Activated T-cell treated with anti-CD3 and anti-CD28 coated beads for 24 hours (primary cell): ENCODE data around the gene SULT2B1.
"Not testable (repeated sequence)": the region's sequence is repeated elsewhere in the genome, so short reads cannot be mapped to it uniquely, and the experiment has no call there.

ENCODE experiments used
- DNase-seq: peaks from one replicate; pipeline ENCODE4 v3.0.0-alpha.2; 2020; ENCODE audit warnings: low read depth

The SULT2B1 gene

DNA sequence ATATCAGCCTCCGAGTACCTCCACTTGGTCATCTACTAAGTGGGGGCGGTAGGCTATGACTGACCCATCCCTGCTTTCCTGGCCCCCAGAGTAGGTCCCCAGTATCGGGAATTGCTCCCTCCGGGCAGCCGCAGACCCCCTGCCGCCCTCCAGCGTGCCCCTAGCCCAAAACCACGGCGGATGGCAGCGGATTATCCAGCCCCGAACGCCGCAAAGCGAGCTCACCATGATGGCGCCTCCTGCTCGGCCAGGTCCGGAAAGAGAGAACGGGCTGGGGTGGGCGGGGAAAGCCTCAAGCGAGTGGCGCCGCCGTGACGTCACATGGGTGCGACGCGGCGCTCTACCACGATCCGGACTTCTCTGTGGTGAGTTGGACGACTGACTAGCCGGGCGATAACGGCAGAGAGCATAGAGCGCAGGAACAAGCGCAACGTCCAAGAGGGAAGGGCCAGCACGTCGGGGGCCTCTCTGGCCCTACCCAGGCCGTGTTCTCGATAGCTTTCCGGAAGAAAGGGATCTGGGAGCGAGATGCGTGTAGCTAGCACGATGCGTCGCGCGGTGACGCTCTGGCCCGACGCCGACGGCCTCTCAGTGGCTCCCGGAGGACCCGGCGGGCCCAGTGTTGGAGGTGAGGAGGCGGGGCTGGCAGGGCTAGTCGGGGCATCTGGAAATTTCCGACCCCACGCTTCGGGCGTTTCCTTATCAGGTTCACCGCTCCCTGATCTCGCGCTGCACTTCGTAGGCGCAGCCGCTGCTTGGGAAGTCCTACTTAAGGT, 67.1 kb downstream of the SULT2B1 start, which contains the start of the genes RPL18 and SPHK2:
TSS of gene RPL18 (minus strand) at position 263 of the 776 bp plus-strand sequence. CDS start at position 228, 35 bp downstream.
TSS of gene SPHK2 (plus strand) at position 591 of the 776 bp plus-strand sequence. CDS start 1,009 bp downstream, outside the sequence.
- peak; percentile 94 for DNase-seq

DNA sequence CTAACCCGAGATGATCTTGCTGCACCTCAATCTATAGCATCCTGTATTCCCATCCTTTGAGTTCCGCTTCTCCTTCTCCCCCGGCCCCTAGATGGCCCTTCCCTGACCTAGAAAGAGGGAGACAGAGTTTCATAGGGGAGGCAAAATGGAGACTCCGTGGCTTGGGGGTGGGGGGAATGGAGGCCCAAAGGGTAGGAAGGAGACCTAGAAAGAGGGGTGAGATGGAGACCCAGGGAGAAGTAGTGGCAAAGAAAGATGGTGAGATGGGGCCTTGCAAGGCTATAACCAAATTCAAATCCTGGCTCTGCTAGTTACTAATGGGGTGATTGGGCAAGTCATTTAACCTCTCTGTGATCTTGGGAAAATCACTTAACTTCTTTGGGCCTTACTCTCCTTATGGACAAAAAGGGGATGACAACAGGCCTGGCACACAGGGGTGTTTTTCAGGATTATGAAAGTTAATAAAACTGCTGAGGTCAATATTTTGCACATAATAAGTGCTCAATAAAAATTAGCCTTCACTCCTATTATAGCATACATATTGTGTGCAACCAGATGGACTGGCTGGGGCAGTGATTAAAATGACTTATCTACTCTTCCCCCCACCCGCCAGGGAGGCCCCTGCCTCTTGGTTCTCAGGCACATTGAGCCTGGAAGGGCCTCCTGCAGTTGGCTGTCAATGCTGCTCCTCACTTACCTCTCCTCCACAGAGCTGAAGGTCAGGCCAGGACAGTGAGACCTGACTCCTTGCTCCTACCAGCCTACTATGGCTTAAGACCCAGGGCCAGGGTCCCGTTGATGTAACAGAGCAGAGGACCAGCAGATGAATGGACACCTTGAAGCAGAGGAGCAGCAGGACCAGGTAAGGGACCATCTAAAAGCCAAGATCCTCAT, 68.0 kb downstream of the SULT2B1 start:
- no peak for DNase-seq

DNA sequence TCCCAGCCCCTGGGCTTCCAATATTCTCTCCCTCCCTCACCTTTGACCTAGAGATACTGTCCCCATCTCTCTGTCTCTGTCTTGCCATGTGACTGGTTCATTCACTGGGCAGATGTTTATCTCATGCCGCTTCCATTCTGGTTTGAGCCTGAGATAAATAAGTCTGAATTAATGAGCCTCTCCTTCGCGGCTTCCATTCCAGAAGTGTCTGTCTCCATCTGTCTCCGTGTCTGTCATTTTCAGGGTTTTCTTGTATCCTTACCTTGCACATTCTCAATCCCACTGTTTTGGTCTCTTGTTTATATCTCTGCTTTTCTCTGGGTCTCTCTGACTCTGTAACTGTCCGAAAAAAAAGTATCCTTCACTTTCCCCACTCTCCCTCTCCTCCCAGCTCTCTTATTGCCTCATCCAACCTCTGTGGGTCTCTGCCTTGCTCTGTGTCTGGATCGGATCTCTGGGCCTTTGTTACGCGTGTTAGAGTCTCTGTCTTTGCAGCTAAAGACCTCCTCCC, 71.6 kb downstream of the SULT2B1 start:
- DNase-seq, result no peak

DNA sequence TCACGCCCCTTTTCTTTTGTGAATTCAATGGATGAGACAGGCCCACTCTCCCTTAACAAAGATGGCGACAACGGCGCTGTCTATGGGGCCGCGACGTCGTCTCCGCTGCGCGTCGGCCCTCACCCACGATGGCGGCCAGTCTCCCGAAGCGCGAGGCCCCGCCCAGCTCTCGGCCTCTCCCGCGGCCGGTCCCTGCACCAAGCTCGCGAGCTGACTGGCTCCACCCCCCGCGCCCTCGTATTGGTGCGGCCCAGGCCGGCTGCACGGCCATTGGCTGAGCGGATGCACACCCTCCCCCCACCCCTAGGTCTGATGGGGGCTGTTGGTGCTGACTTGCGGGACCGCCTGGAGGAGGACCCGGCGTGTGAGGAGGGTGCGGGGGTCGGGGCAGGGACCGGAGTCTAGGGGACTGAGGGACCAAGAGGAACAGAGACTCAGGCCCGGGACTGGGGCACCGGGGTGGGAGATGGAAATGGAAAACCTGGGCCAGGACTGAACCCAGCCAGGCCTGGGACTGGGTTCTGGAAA, 72.2 kb downstream of the SULT2B1 start:
- peak; percentile 96 for DNase-seq

DNA sequence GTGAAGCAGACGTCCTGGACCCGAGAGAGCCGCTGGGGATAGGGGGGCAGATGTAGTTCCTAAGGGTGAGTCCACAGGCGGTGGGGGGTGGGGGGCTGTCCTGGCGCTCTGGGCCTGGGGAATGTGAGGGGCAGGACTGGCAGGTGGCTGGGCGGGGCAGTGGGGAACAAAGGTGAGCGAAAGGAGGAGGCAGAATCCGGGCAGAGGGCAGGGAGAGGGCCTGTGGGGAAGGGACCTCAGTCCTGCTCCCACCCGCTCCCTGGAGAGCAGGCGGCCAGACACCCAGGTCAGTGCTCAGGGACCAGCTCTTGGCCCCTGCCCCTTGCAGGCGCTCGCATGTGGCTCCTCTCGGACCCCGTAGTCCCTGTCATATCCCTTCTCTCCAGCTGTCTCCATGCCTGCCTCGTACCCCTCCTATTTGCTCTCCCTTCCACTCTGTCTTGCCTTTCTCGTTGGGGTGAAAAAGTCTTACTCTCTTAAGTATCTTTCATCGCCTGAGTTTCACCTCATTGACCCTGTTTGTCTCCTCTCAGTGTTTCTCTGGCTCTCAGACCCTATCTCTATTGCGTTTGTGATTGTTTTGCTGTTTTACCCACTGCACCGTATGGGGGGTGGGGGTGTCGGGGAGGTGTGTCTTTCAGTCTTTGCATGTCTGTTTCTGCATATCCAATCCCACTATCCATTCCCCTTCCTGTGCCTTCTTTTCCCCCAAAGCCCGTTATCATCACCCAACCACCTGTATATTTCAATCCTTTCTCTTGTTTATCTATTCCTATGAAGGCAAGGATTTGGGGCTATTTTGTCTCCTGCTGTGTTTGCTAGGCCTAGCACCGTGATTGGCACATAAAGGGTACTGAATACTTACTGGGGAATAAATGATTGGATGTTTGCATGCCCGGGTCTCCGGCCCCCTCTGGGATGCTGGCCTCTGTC, 73.1 kb downstream of the SULT2B1 start:
- no peak for DNase-seq

DNA sequence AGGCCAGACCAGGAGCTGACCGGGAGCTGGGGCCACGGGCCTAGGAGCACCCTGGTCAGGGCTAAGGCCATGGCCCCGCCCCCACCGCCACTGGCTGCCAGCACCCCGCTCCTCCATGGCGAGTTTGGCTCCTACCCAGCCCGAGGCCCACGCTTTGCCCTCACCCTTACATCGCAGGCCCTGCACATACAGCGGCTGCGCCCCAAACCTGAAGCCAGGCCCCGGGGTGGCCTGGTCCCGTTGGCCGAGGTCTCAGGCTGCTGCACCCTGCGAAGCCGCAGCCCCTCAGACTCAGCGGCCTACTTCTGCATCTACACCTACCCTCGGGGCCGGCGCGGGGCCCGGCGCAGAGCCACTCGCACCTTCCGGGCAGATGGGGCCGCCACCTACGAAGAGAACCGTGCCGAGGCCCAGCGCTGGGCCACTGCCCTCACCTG, 73.9 kb downstream of the SULT2B1 start:
- DNase-seq, result no peak

DNA sequence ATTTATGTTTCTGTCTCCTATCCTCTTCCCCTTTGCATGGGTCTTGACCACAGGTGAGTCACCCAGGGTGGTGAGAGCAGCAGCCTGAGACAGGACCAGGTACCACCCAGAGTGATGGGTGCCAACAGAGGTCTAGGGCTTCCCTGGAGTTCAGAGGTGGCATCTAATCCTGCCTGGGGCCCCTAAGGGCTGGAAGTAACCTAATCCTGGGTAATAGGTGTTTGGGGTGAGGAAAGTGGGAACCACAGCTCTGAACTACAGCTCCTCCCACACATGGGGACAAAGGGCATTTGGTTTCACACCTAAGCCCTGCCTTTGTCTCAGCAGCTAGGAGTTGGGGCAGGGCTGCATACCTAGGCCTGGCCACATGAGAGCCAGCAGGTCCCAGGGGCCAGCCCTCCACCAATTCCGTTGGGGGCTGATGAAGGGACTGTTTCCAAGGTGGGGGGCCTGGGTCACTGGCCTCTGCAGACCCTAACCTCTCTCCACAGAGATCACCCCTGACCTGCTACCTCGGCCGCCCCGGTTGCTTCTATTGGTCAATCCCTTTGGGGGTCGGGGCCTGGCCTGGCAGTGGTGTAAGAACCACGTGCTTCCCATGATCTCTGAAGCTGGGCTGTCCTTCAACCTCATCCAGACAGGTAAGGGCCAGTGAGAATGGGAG, 75.4 kb downstream of the SULT2B1 start:
- DNase-seq, result no peak

DNA sequence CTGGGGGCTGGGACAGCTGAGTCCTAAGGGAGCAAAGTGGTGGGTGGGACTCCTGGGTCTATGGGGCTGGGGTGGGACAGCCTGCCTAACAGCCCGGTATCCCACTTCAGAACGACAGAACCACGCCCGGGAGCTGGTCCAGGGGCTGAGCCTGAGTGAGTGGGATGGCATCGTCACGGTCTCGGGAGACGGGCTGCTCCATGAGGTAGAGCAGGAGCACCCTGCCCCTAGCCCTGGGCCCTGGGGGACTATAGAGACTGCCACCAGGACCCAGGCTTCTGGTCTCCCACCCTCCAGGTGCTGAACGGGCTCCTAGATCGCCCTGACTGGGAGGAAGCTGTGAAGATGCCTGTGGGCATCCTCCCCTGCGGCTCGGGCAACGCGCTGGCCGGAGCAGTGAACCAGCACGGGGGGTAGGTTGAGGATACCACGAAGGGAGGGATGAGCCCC, 75.9 kb downstream of the SULT2B1 start:
- DNase-seq, result no peak

DNA sequence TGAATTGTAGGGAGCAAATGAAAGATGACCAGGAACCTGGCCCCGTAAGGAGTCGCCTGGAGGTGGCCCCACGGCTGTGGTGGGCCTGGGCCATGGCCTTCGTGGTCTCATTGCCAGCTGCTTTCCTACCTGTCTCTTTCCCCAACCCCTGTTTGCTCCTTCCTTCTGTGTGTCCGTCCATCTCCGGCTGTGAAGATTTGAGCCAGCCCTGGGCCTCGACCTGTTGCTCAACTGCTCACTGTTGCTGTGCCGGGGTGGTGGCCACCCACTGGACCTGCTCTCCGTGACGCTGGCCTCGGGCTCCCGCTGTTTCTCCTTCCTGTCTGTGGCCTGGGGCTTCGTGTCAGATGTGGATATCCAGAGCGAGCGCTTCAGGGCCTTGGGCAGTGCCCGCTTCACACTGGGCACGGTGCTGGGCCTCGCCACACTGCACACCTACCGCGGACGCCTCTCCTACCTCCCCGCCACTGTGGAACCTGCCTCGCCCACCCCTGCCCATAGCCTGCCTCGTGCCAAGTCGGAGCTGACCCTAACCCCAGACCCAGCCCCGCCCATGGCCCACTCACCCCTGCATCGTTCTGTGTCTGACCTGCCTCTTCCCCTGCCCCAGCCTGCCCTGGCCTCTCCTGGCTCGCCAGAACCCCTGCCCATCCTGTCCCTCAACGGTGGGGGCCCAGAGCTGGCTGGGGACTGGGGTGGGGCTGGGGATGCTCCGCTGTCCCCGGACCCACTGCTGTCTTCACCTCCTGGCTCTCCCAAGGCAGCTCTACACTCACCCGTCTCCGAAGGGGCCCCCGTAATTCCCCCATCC, 76.7 kb downstream of the SULT2B1 start:
- no peak for DNase-seq

DNA sequence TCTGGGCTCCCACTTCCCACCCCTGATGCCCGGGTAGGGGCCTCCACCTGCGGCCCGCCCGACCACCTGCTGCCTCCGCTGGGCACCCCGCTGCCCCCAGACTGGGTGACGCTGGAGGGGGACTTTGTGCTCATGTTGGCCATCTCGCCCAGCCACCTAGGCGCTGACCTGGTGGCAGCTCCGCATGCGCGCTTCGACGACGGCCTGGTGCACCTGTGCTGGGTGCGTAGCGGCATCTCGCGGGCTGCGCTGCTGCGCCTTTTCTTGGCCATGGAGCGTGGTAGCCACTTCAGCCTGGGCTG, 77.3 kb downstream of the SULT2B1 start:
- DNase-seq, result no peak

DNA sequence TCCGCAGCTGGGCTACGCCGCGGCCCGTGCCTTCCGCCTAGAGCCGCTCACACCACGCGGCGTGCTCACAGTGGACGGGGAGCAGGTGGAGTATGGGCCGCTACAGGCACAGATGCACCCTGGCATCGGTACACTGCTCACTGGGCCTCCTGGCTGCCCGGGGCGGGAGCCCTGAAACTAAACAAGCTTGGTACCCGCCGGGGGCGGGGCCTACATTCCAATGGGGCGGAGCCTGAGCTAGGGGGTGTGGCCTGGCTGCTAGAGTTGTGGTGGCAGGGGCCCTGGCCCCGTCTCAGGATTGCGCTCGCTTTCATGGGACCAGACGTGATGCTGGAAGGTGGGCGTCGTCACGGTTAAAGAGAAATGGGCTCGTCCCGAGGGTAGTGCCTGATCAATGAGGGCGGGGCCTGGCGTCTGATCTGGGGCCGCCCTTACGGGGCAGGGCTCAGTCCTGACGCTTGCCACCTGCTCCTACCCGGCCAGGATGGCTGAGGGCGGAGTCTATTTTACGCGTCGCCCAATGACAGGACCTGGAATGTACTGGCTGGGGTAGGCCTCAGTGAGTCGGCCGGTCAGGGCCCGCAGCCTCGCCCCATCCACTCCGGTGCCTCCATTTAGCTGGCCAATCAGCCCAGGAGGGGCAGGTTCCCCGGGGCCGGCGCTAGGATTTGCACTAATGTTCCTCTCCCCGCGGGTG, 77.8 kb downstream of the SULT2B1 start:
- no peak for DNase-seq

DNA sequence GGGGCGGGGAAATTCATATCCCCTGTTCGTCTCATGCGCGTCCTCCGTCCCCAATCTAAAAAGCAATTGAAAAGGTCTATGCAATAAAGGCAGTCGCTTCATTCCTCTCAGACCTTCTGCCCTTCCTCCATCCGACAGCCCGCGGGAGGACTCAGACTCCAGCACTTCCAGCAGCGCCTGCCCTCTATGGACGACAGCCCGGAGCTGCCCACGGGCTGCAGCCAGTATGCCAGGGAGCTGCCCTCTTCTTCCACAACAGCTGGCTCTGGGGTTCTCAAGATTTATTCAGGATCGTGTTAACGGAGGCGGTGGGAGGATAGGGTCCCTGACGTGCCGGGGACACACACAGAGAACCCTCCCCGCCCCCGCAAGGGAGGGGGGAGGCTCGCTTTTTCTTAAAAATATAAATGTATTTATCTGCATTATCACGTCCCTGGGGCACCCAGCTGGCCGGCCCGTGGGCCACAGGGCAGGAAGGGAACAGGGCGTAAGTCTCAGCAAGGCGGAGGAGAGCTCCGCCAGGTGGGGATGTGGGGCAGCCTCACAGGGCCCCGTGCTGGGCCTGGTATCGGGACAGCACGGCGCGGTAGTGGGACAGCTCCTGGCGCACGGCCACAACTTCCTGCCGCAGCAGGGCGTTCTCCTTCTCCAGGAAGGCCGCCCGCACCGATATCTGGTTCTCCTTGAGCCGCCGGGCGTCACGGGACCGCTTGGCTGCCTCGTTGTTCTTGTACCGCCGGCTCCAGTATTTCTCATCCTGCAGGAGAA, 78.5 kb downstream of the SULT2B1 start:
- DNase-seq, result no peak

DNA sequence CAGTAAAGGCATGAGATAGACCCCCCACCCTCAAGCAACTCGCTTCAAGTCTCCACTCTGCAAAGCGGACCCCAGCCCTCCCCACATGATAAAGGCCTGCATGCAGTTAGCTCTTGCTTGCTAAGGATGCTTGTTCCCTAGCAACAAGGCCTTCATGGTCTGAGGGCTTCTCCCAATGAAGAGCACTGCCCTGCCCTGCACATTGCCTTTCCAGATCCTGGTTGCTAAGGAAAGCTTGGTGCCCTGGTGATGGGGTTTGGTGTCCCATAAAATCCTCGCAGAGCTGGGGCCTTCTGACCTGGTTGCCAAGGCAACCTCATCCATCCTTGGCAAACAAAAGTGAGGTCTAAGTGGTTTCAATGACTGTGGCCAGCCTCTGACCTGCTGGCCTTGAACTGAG, 79.3 kb downstream of the SULT2B1 start:
- no peak for DNase-seq

DNA sequence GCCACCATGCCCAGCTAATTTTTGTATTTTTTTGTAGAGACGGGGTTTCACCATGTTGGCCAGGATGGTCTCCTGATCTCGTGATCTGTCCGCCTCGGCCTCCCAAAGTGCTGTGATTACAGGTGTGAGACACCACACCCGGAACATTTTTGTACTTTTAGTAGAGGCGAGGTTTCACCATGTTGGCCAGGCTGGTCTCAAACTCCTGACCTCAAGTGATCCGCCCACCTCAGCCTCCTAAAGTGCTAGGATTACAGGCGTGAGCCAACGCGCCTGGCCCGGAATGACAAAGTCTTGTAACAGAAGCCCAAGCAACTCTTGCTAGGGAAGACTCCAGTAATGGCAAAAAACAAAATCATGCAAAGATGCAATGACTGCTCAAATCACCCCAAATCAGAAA, 80.3 kb downstream of the SULT2B1 start:
- not testable (repeated sequence) for DNase-seq

DNA sequence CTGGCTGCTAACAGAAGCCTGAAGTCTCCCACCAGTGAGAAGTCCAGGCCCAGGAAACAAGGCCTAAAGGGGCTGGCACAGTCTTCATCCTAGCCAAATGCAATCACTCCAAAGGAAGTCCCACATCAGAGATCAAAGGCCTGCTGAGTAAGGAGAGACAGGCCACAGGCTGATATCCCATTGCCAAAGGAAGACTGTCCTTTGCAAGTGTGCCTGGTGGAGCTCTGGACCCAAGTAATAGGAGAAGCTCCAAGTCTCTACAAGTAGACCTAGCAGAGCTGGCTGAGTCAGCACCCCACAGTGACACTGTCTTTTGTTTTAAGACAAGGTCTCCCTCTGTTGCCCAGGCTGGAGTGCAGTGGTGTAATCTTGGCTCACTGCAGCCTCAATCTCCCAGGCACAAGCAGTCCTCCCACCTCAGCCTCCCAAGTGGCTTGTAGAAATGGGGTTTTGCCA, 80.7 kb downstream of the SULT2B1 start:
- DNase-seq, result no peak

DNA sequence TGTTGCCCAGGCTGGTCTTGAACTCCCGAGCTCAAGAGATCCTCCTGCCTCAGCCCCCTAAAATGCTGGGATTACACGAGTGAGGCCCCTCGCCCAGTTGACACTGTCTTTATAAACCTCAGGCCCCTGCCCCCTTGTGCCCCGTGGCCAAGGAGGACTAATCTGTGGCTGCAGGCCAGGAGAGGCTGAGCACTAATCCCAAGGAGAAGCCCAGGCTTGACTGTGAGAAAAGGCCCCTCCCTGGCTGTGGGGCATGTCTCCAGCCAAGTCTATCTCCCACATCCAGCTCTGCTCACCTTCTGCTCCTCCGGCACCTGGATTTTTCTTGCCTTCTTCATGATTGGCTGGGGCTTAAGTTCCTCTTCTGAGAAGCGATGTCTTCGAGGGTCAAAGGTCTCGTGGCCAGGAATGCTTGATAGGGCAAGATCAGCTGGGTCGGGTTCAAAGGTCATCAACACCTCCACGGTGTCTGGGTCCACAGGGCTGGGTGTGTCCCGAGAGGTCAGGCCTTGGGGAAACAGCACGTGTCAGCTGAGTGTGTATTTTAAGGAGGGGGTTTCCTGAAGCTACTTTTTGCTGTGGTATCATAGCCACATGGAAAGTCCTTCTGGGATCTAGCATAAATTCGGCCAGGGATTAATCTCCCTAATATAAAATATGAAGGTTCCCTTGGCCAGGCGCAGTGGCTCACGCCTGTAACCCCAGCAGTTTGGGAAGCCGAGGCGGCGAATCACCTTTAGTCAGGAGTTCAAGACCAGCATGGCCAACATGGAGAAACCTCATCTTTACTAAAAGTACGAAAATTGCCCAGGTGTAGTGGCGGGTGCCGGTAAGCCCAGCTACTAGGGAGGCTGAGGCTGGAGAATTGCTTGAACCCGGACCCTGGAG, 81.4 kb downstream of the SULT2B1 start:
- no peak for DNase-seq

DNA sequence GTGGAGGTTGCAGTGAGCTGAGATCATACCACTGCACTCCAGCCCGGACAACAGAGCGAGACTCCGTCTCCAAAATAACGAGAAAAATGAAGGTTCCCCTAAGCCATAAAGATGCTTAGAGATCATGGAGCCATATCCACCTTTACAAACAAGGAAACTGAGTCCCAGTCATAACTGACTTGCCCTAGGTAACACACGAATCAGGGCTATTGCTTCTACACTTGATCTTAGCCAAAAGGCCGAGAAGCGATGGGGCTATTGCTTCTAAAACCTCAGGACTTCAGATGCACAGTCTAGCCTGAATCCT, 82.0 kb downstream of the SULT2B1 start:
- DNase-seq, result no peak
